Measurements from ENCODE around the gene GLCE. TPM values are rescaled to one million over a fixed set of nuclear protein-coding genes. Genes with fewer than 3 reads are reported as not detected.

GLCE gene
- total and polyA plus RNA-seq, 10 of the 15 experiments (the other 5 are each of a cell fraction or from before 2014, with no cell fraction given): 2.1 to 11.9 (median 2.9) TPM

GRCh38 chr15:69316291-69316690 lies 155.9 kb downstream of the GLCE start (continued):
- no peak for TF ChIP-seq PML (IDR thresholded peaks at IDR 0.05; ENCODE audit: low read length)
- TF ChIP-seq CBFB (IDR thresholded peaks at IDR 0.05; ENCODE audit: low read depth): no peak
- TF ChIP-seq POLR2A (IDR thresholded peaks at IDR 0.05; ENCODE audit: low read depth, low read length): no peak
- no peak for TF ChIP-seq SIN3A (IDR thresholded peaks at IDR 0.05; ENCODE audit: low read depth, low read length)
- no peak for TF ChIP-seq IKZF2 (IDR thresholded peaks at IDR 0.05)
- TF ChIP-seq USF1 (IDR thresholded peaks at IDR 0.05; ENCODE audit: borderline replicate concordance, extremely low read length, insufficient read depth, low read depth, low read length): no peak

GRCh38 chr15:69317392-69317841 lies 157.0 kb downstream of the GLCE start:
- Histone ChIP-seq H3K4me2 (ENCODE audit: control insufficient read depth, insufficient read depth) (no peak overlapping the region), H3K4me1 (ENCODE audit: control insufficient read depth, insufficient read depth, low read length) (no peaks in the 10 kb centered on the region), H3K36me3 (ENCODE audit: control insufficient read depth in 2 of 2, insufficient read depth in 2 of 2, low read length in 1 of 2) (no peaks in the 10 kb centered on the region), H2AFZ (ENCODE audit: control insufficient read depth, low read depth, low read length) (no peak overlapping the region), H4K20me1 (ENCODE audit: control insufficient read depth, insufficient read depth) (no peaks in the 10 kb centered on the region), H3K27ac (ENCODE audit: control insufficient read depth, insufficient read depth) (no peak overlapping the region), H3K27me3 (replicated peaks in 1 of 2; ENCODE audit: control insufficient read depth in 2 of 2, insufficient read depth in 2 of 2, low read length in 1 of 2) (0 out of 4 replicates have a peak, but pooled peaks cover 0 to 2% of the 10 kb centered on the region in 2 experiments), H3K9ac (ENCODE audit: control insufficient read depth, insufficient read depth, low read length) (no peak overlapping the region), H3K9me3 (replicated peaks; ENCODE audit: control insufficient read depth, insufficient read depth, low read length) (no peaks in the 10 kb centered on the region), H3K4me3 (no peak overlapping the region), H3K79me2 (ENCODE audit: control insufficient read depth, insufficient read depth, low read length) (no peaks in the 10 kb centered on the region)
- ChIA-PET SMC1A (ENCODE audit: uncharacterized antibody, unreplicated experiment) (no interaction called here), RAD21 (ENCODE audit: unreplicated experiment) (no interaction called here), POLR2A (no interaction called here), CTCF (interaction anchor here (1.1 kb wide), 1 partner anchor 27 kb away, joined by 3 read pairs; no protein-coding TSS in a partner anchor)
- TF ChIP-seq ATF2 (IDR thresholded peaks at IDR 0.05; ENCODE audit: low read length) (no peak), RELB (IDR thresholded peaks at IDR 0.05; ENCODE audit: low read depth) (no peak), SUPT20H (IDR thresholded peaks at IDR 0.05; ENCODE audit: borderline replicate concordance, control insufficient read depth, low read depth, low read length) (no peak), SREBF1 (IDR thresholded peaks at IDR 0.05; ENCODE audit: low read length) (no peak), EGR1 (IDR thresholded peaks at IDR 0.05; ENCODE audit: borderline replicate concordance in 1 of 2, low read depth in 2 of 2, low read length in 2 of 2) (no peak), JUNB (IDR thresholded peaks at IDR 0.05) (no peak), NKRF (conservative IDR thresholded peaks at IDR 0.05) (no peak), NBN (IDR thresholded peaks at IDR 0.05) (no peak)
- intact Hi-C loops (cut with micrococcal nuclease; ENCODE audit: unreplicated experiment) (no loop called here), in situ Hi-C loops (cut with MboI) (no loop called here)
- WGBS (ENCODE audit: insufficient coverage, insufficient replicate concordance, low lambda C conversion rate, missing lambda C conversion rate): 8% methylated on average over 5 of the region's 5 CpGs
- ATAC-seq: no peak
- no peak for FAIRE-seq
- BruUV-seq (replicated peaks): no TSS peak
- DNase-seq (ENCODE audit: low read depth, low spot score): no peak

Data from GM12878 (cell line).